HL-60 (cell line): ENCODE data around the gene BRINP3.

Source experiments
- DNase-seq, 2 experiments: peaks; one replicate each; pipeline ENCODE4 v3.0.0-alpha.2; 2010 to 2020; ENCODE audit warnings: low read depth in 1 of 2, low spot score in 1 of 2
- H3K27ac ChIP-seq: fragments of 250-450 bp; sonication (Bioruptor Pico); replicated peaks from 2 replicates; pipeline ENCODE4 v1.5.1; 2020; ENCODE audit warnings: mild to moderate bottlenecking, moderate library complexity
- H3K27me3 ChIP-seq: fragments of 250-450 bp; sonication (Bioruptor Pico); 2 replicates; pipeline ENCODE4 v1.5.1; 2021; ENCODE audit warnings: mild to moderate bottlenecking, moderate library complexity; ENCODE audit not compliant: insufficient read depth, poor library complexity, severe bottlenecking
- H3K4me3 ChIP-seq: replicated peaks from 2 replicates; pipeline ENCODE4 v1.5.1; 2011; ENCODE audit warnings: mild to moderate bottlenecking, control low read depth, low read length; ENCODE audit not compliant: insufficient read depth
- GABPA ChIP-seq: IDR thresholded peaks from 2 replicates; pipeline ENCODE4 v1.6.1; 2012; ENCODE audit warnings: low read depth
- POLR2AphosphoS5 ChIP-seq: IDR thresholded peaks from 2 replicates; pipeline ENCODE4 v1.6.1; 2012; ENCODE audit warnings: low read depth
- SPI1 ChIP-seq: IDR thresholded peaks from 2 replicates; pipeline ENCODE4 v1.6.1; 2012; ENCODE audit warnings: low read depth, mild to moderate bottlenecking, borderline replicate concordance
- TF ChIP-seq, protein P1 (sequence below): IDR thresholded peaks from one replicate; pipeline ENCODE4 v1.5.1; 2011; ENCODE audit warnings: low read length, control low read depth, inconsistent platforms; ENCODE audit not compliant: insufficient read depth
- TF ChIP-seq, protein P2 (sequence below): IDR thresholded peaks from 2 replicates; pipeline ENCODE4 v1.6.1; 2012; ENCODE audit warnings: low read depth; ENCODE audit not compliant: insufficient replicate concordance

Gene BRINP3

DNA sequence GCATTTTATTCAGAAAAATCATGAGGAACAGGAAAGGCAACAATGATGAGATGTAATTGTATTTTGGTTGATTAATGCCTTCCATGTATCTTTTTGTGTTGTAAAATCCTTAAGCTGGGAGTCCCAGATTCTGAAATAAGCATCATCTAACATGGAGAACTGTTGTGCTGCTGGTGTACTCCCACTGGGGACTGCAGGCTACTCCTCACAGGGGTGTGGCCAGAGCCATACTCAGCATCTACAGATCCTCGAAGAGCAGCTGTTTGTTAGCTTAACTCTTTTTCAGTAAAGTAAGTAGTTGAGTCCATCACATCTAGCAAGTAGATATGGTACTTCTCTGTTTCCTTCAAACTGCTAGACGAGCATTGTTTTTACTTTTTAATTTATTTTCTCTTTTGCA, 358.0 kb downstream of the BRINP3 start:
- Histone ChIP-seq H3K27me3 (no peaks in the 10 kb centered on the region), H3K4me3 (no peak overlapping the region), H3K27ac (no peak overlapping the region)
- TF ChIP-seq, protein P1, sequence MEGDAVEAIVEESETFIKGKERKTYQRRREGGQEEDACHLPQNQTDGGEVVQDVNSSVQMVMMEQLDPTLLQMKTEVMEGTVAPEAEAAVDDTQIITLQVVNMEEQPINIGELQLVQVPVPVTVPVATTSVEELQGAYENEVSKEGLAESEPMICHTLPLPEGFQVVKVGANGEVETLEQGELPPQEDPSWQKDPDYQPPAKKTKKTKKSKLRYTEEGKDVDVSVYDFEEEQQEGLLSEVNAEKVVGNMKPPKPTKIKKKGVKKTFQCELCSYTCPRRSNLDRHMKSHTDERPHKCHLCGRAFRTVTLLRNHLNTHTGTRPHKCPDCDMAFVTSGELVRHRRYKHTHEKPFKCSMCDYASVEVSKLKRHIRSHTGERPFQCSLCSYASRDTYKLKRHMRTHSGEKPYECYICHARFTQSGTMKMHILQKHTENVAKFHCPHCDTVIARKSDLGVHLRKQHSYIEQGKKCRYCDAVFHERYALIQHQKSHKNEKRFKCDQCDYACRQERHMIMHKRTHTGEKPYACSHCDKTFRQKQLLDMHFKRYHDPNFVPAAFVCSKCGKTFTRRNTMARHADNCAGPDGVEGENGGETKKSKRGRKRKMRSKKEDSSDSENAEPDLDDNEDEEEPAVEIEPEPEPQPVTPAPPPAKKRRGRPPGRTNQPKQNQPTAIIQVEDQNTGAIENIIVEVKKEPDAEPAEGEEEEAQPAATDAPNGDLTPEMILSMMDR: no peak
- TF ChIP-seq GABPA (no peak), POLR2AphosphoS5 (no peak), SPI1 (no peak)
- TF ChIP-seq, protein P2, sequence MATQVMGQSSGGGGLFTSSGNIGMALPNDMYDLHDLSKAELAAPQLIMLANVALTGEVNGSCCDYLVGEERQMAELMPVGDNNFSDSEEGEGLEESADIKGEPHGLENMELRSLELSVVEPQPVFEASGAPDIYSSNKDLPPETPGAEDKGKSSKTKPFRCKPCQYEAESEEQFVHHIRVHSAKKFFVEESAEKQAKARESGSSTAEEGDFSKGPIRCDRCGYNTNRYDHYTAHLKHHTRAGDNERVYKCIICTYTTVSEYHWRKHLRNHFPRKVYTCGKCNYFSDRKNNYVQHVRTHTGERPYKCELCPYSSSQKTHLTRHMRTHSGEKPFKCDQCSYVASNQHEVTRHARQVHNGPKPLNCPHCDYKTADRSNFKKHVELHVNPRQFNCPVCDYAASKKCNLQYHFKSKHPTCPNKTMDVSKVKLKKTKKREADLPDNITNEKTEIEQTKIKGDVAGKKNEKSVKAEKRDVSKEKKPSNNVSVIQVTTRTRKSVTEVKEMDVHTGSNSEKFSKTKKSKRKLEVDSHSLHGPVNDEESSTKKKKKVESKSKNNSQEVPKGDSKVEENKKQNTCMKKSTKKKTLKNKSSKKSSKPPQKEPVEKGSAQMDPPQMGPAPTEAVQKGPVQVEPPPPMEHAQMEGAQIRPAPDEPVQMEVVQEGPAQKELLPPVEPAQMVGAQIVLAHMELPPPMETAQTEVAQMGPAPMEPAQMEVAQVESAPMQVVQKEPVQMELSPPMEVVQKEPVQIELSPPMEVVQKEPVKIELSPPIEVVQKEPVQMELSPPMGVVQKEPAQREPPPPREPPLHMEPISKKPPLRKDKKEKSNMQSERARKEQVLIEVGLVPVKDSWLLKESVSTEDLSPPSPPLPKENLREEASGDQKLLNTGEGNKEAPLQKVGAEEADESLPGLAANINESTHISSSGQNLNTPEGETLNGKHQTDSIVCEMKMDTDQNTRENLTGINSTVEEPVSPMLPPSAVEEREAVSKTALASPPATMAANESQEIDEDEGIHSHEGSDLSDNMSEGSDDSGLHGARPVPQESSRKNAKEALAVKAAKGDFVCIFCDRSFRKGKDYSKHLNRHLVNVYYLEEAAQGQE: no peak
- no peak for DNase-seq

DNA sequence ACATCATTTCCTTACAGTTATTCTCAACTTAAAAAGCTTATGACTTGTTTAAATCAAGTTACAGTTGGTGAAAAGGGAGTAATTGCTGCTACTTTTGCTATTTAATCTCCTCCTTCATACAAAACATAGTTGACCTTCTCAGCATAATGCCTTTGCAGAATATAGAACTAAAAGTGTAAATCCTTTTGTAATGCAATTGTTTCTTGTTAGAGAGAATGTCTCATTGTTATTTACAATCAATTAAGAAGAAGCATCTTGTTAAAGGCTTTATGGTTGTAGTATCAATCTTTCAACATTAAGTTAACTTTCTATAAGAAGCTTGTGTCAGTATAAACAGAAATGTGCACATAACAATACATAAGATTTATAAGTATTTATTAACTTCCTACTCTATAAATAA, 360.7 kb downstream of the BRINP3 start:
- Histone ChIP-seq H3K4me3 (no peak overlapping the region), H3K27ac (no peak overlapping the region), H3K27me3 (no peaks in the 10 kb centered on the region)
- no peak for DNase-seq
- TF ChIP-seq GABPA: no peak
- TF ChIP-seq SPI1: no peak
- TF ChIP-seq, protein P2: no peak
- no peak for TF ChIP-seq POLR2AphosphoS5
- TF ChIP-seq, protein P1: no peak

DNA sequence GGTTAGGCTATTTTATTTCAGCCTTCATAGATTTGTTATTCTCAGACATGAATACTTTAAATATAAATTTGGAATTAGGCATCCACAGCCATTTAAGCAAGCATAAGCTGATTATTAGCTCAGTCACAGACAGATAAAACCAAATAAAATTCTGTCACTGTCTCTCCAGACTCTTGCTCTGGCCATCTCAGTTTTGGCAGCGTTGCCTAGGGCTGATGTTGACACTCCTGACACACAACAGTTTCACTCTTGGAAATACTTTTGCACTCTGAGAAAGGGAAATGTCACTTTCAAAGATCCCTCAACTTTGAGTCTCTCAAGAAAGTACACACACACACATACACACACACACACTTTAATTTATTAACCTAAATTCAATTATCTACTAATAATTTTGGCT, 372.7 kb downstream of the BRINP3 start:
- H3K27ac ChIP-seq: no peak overlapping the region
- H3K27me3 ChIP-seq: no peaks in the 10 kb centered on the region
- no peak overlapping the region for H3K4me3 ChIP-seq
- no peak for DNase-seq
- TF ChIP-seq, protein P2: no peak
- no peak for TF ChIP-seq SPI1
- TF ChIP-seq GABPA: no peak
- TF ChIP-seq POLR2AphosphoS5: no peak
- TF ChIP-seq, protein P1: no peak
